GM12891 (cell line): ENCODE data around the gene TIGIT.

ENCODE experiments used
- PAX5 ChIP-seq: IDR thresholded peaks from 2 replicates; pipeline ENCODE4 v1.6.1; 2011; ENCODE audit warnings: low read length, moderate library complexity, mild to moderate bottlenecking; ENCODE audit not compliant: insufficient read depth, severe bottlenecking
- POLR2A ChIP-seq: IDR thresholded peaks from 2 replicates; pipeline ENCODE4 v1.6.1; 2011; ENCODE audit warnings: low read depth, low read length, control low read depth
- POLR2AphosphoS5 ChIP-seq: IDR thresholded peaks from 2 replicates; pipeline ENCODE4 v1.6.1; 2011; ENCODE audit warnings: low read depth, low read length, control low read depth
- POU2F2 ChIP-seq: IDR thresholded peaks from 2 replicates; pipeline ENCODE4 v1.6.1; 2011; ENCODE audit warnings: low read depth, mild to moderate bottlenecking, control low read depth, low read length, moderate library complexity
- SPI1 ChIP-seq: IDR thresholded peaks from 2 replicates; pipeline ENCODE4 v1.6.1; 2011; ENCODE audit warnings: low read depth, low read length, control low read depth
- TAF1 ChIP-seq: IDR thresholded peaks from 2 replicates; pipeline ENCODE4 v1.6.1; 2011; ENCODE audit warnings: low read depth, low read length, control low read depth

- TF ChIP-seq POLR2A (no peak), POLR2AphosphoS5 (no peak), SPI1 (no peak), TAF1 (no peak), PAX5 (no peak), POU2F2 (no peak)
Observed at GRCh38 chr3:114286266-114286665, 7.6 kb upstream of the TIGIT start.
